ENCODE data around the gene ACAT2. TPM values are rescaled to one million over a fixed set of nuclear protein-coding genes. Genes with fewer than 3 reads are reported as not detected.

ACAT2 gene
- total RNA-seq = 10.8 and 17.5 TPM in 2 replicates

GRCh38 chr6:159761873-159762680, at the start of gene ACAT2:
Gene ACAT2 (plus strand): TSS chr6:159762045. CDS start chr6:159762088, 43 bp downstream.

GRCh38 chr6:159726918-159727716, 34.7 kb upstream of the ACAT2 start, which contains the start of gene WTAP:
Gene WTAP (plus strand): TSS chr6:159727506. CDS start chr6:159736266, 8,760 bp downstream.

GRCh38 chr6:159789377-159790148, 27.7 kb downstream of the ACAT2 start, which contains the start of gene TCP1:
Gene TCP1 (minus strand): TSS chr6:159789602. CDS start chr6:159789468, 134 bp downstream.

GRCh38 chr6:159790149-159790955, 28.5 kb downstream of the ACAT2 start, which contains the start of gene MRPL18:
Gene MRPL18 (plus strand): TSS chr6:159790467. CDS start chr6:159790588, 121 bp downstream.

GRCh38 chr6:159800141-159800865, 38.5 kb downstream of the ACAT2 start, which contains the start of gene PNLDC1:
Gene PNLDC1 (plus strand): TSS chr6:159800276. CDS start chr6:159800308, 32 bp downstream.

Other genes starting within 250 kb of the ACAT2 start
- gene SOD2, start 68.8 kb upstream of the ACAT2 start, total RNA-seq = 347 and 361 TPM in 2 replicates
- 68.9 and 72.7 TPM in 2 replicates for gene WTAP, start 34.5 kb upstream of the ACAT2 start, total RNA-seq
- gene TCP1, start 27.6 kb downstream of the ACAT2 start, total RNA-seq = 91.9 and 97.6 TPM in 2 replicates
- 60.8 and 71.0 TPM in 2 replicates for gene MRPL18, start 28.4 kb downstream of the ACAT2 start, total RNA-seq
- gene PNLDC1, start 38.2 kb downstream of the ACAT2 start, total RNA-seq = 0.81 and 1.3 TPM in 2 replicates
- 0.05 and 0.25 TPM in 2 replicates for gene MAS1, start 128.9 kb downstream of the ACAT2 start, total RNA-seq
- gene IGF2R, start 207.0 kb downstream of the ACAT2 start, total RNA-seq = 93.7 and 99.3 TPM in 2 replicates

All from cardiac ventricle fibroblast (primary cell).